Stomach (tissue), 9 donors: ENCODE measurements around the gene CEMIP. TPM values are rescaled to one million over a fixed set of nuclear protein-coding genes. Genes with fewer than 3 reads are reported as not detected.

Experiments used
- DNase-seq, 2 donors: peaks; one replicate each; pipeline versions ENCODE4 v3.0.0 to v3.0.0-alpha.2; 2013 to 2019
- H3K27ac ChIP-seq, 5 donors: fragments of 200-600 bp in 4 of 5; sonication (generic) in 4 of 5; one replicate each; pipeline ENCODE4 v1.5.1; 2013 to 2019; ENCODE audit warnings: mild to moderate bottlenecking in 1 of 5, moderate library complexity in 1 of 5
- H3K27me3 ChIP-seq, 3 donors: fragments of 200-600 bp; sonication (generic); one replicate each; pipeline ENCODE4 v1.5.1; 2017 to 2019; ENCODE audit warnings: mixed run types in 1 of 3
- H3K36me3 ChIP-seq, 4 donors: fragments of 200-600 bp; sonication (generic); 1 replicate in 3 of 4; 2 replicates in 1 of 4; pipeline ENCODE4 v1.5.1; 2016 to 2019
- H3K4me1 ChIP-seq, 4 donors: fragments of 200-600 bp; sonication (generic); one replicate each; pipeline ENCODE4 v1.5.1; 2016 to 2019
- H3K4me3 ChIP-seq, 4 donors: fragments of 200-600 bp; sonication (generic) in 3 of 4; one replicate each; pipeline ENCODE4 v1.5.1; 2016 to 2019; ENCODE audit warnings: mild to moderate bottlenecking in 1 of 4
- H3K9me3 ChIP-seq, 4 donors: fragments of 200-600 bp; sonication (generic); one replicate each; pipeline ENCODE4 v1.5.1; 2016 to 2019
- EP300 ChIP-seq: sonication (generic); formaldehyde crosslinking; IDR thresholded peaks from one replicate; pipeline ENCODE4 v1.6.1; 2017; ENCODE audit warnings: antibody characterized with exemption
- POLR2A ChIP-seq, 4 donors: fragments of 450-650 bp; IDR thresholded peaks; one replicate each; pipeline ENCODE4 v1.6.1; 2016; ENCODE audit warnings: antibody characterized with exemption in 4 of 4, control low read depth in 2 of 4, mild to moderate bottlenecking in 1 of 4, moderate library complexity in 1 of 4
- POLR2AphosphoS5 ChIP-seq, 3 donors: sonication (generic); formaldehyde crosslinking; IDR thresholded peaks; one replicate each; pipeline ENCODE4 v1.6.1; 2016; ENCODE audit warnings: antibody characterized with exemption in 3 of 3
- WGBS, 5 donors: extraction: QIAGEN DNeasy Blood & Tissue Kit in 3 of 5; methylation state at CpG; one replicate each; pipeline versions ENCODE4 v1.1.5 to v1.1.7; 2013 to 2018; 5-methylcytosine and 5-hydroxymethylcytosine counted together
- intact Hi-C: fragments of 100-400 bp; cut with DNase I; formaldehyde crosslinking; loops from one replicate; pipeline ENCODE4 v1.15.1; 2023; ENCODE audit warnings: low total_unique reads
- polyA plus RNA-seq, 3 donors: library from polyadenylated mRNA; stranded (reverse); fragments of 200-250 nt; gene quantifications; one replicate each; pipeline ENCODE4 v1.2.3, GENCODE V29; 2013
- total RNA-seq, 5 donors: library from RNA; depleted of rRNA; stranded (reverse); fragments of >200 nt; gene quantifications; one replicate each; pipeline versions ENCODE4 v1.1.0 to v1.2.3, GENCODE V29; 2014 to 2016
- TF ChIP-seq, protein P1 (sequence below), 7 experiments: fragments of 450-650 bp in 4 of 7; fragments of 200-600 bp in 3 of 7; sonication (generic) in 3 of 7; IDR thresholded peaks; one replicate each; pipeline ENCODE4 v1.5.1; 2016 to 2019; ENCODE audit warnings: antibody characterized with exemption in 7 of 7, control low read depth in 2 of 7, mild to moderate bottlenecking in 1 of 7
- donor health status: healthy with polysubstance abuse.
- donor health status: Bipolar disorder and iron deficiency.
- donor health status: healthy.

The CEMIP gene
- total and polyA plus RNA-seq, 8 donors, result 0.53 to 2.6 (median 1.4) TPM; not detected in 4

DNA sequence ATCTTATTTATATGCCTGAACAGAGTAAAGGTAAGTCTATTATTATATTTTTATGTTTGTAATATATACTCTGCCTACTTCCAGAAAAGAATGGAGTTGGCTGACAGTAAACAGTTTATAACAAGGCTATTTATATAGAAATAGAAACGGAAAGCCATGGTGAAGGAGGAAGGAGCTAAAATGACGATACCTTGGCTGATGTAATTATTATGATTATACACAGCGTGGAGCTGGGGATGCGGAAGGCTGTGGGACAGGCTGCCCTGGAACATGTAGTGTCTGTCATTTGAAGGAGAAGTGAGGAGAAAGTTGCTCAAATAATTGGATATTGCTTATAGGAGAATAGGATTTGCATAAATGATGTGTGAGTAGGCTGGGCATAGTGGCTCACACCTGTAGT lies 37.8 kb downstream of the CEMIP start:
- peaks cover 0 to 7% (median 0%) of the 10 kb centered on the region in 4 donors for H3K4me1 ChIP-seq
- H3K27me3 ChIP-seq, result peaks cover 0 to 12% (median 0%) of the 10 kb centered on the region in 3 donors
- H3K36me3 ChIP-seq, result no peaks in the 10 kb centered on the region
- H3K9me3 ChIP-seq, result no peaks in the 10 kb centered on the region
- TF ChIP-seq POLR2A (IDR thresholded peaks at IDR 0.05) (no peak), POLR2AphosphoS5 (IDR thresholded peaks at IDR 0.05) (no peak), EP300 (no peak)
- TF ChIP-seq, protein P1, sequence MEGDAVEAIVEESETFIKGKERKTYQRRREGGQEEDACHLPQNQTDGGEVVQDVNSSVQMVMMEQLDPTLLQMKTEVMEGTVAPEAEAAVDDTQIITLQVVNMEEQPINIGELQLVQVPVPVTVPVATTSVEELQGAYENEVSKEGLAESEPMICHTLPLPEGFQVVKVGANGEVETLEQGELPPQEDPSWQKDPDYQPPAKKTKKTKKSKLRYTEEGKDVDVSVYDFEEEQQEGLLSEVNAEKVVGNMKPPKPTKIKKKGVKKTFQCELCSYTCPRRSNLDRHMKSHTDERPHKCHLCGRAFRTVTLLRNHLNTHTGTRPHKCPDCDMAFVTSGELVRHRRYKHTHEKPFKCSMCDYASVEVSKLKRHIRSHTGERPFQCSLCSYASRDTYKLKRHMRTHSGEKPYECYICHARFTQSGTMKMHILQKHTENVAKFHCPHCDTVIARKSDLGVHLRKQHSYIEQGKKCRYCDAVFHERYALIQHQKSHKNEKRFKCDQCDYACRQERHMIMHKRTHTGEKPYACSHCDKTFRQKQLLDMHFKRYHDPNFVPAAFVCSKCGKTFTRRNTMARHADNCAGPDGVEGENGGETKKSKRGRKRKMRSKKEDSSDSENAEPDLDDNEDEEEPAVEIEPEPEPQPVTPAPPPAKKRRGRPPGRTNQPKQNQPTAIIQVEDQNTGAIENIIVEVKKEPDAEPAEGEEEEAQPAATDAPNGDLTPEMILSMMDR (IDR thresholded peaks at IDR 0.05), result no peak
- WGBS, 5 donors, result 52 to 58% (median 54%) methylated on average over 4 of the region's 4 CpGs
- no peak overlapping the region for H3K4me3 ChIP-seq
- intact Hi-C loops, result no loop called here
- DNase-seq, result no peak
- H3K27ac ChIP-seq, result no peak overlapping the region

DNA sequence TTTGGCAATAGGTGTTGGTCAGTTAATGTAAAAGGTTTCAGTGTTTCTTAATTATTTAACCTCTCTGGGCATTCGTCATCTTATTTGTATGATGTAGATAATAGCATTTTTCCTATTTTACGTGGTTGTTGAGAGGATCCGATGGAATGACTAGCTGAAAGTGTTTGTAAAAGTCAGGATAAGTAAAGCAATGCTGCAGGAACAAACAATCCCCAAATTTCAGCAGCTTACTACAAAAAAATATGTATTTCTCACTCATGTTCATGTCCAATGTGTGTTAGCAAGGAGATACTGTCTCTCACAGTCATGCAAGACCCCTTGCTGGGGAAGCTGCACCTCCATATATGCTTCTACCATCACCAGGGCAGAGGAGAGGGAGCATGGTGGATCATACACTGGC lies 38.7 kb downstream of the CEMIP start:
- Histone ChIP-seq H3K27ac (no peak overlapping the region), H3K36me3 (no peaks in the 10 kb centered on the region), H3K27me3 (peaks cover 0 to 12% (median 0%) of the 10 kb centered on the region in 3 donors), H3K9me3 (no peaks in the 10 kb centered on the region), H3K4me3 (no peak overlapping the region), H3K4me1 (peaks cover 0 to 7% (median 0%) of the 10 kb centered on the region in 4 donors)
- TF ChIP-seq POLR2AphosphoS5 (IDR thresholded peaks at IDR 0.05), result no peak
- TF ChIP-seq EP300, result no peak
- TF ChIP-seq, protein P1 (IDR thresholded peaks at IDR 0.05), result no peak
- TF ChIP-seq POLR2A (IDR thresholded peaks at IDR 0.05), result no peak
- DNase-seq, result no peak
- WGBS, 5 donors, result 88 to 94% (median 89%) methylated on average over 3 of the region's 3 CpGs
- intact Hi-C loops, result no loop called here

GRCh38 chr15:80819001-80819400 lies 39.8 kb downstream of the CEMIP start:
- no peak for TF ChIP-seq EP300
- TF ChIP-seq, protein P1 (IDR thresholded peaks at IDR 0.05), result no peak
- TF ChIP-seq POLR2A (IDR thresholded peaks at IDR 0.05), result no peak
- no peak for TF ChIP-seq POLR2AphosphoS5 (IDR thresholded peaks at IDR 0.05)
- H3K4me3 ChIP-seq, result no peak overlapping the region
- DNase-seq, result no peak
- H3K27ac ChIP-seq, result no peak overlapping the region
- H3K36me3 ChIP-seq, result no peaks in the 10 kb centered on the region
- peaks cover 0 to 7% (median 0%) of the 10 kb centered on the region in 4 donors for H3K4me1 ChIP-seq
- H3K9me3 ChIP-seq, result no peaks in the 10 kb centered on the region
- H3K27me3 ChIP-seq, result peaks cover 0 to 12% (median 0%) of the 10 kb centered on the region in 3 donors
- intact Hi-C loops, result no loop called here

DNA sequence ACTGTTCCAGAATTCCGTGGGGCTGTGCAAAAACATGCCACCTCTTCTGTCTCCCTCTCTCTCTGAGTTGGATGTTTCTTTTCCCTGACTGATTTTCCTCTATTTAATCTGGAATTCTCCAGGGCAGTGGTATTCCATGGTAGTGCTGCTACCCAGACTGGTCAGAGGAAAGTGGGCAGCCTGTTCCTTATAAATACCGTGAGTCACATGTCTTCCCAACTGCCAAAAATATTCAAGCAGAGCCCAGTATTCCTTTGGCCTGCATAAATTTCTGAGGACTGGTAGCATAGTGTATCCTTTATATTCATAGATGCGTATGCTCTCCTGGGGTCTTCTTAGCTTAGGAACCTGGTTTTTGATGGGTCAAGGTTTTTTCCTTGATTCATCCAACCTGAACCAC lies 40.9 kb downstream of the CEMIP start:
- intact Hi-C loops, result no loop called here
- TF ChIP-seq EP300, result no peak
- TF ChIP-seq, protein P1 (IDR thresholded peaks at IDR 0.05), result no peak
- TF ChIP-seq POLR2A (IDR thresholded peaks at IDR 0.05), result no peak
- TF ChIP-seq POLR2AphosphoS5 (IDR thresholded peaks at IDR 0.05), result no peak
- Histone ChIP-seq H3K4me1 (peaks cover 0 to 7% (median 0%) of the 10 kb centered on the region in 4 donors), H3K9me3 (no peaks in the 10 kb centered on the region), H3K27ac (no peak overlapping the region), H3K4me3 (no peak overlapping the region), H3K36me3 (no peaks in the 10 kb centered on the region), H3K27me3 (peaks cover 0 to 12% (median 0%) of the 10 kb centered on the region in 3 donors)
- no peak for DNase-seq
- whole genome bisulfite sequencing, 5 donors, result 68 to 93% (median 73%) methylated on average over 3 of the region's 3 CpGs
